Measurements from ENCODE around the gene NAIF1.

NAIF1 gene

GRCh38 chr9:128101690-128102089 is 34.6 kb upstream of the NAIF1 start:
- no peak for DNase-seq

GRCh38 chr9:128101231-128101661 is 34.1 kb upstream of the NAIF1 start:
- DNase-seq = no peak

GRCh38 chr9:128100581-128100980 is 33.5 kb upstream of the NAIF1 start:
- no peak for DNase-seq

- no peak for DNase-seq
Measured at GRCh38 chr9:128099932-128100491, 32.9 kb upstream of the NAIF1 start.

- DNase-seq = no peak
Measured at GRCh38 chr9:128099231-128099931, 32.3 kb upstream of the NAIF1 start.

GRCh38 chr9:128098297-128099230 is 31.4 kb upstream of the NAIF1 start:
- peak; percentile 51 for DNase-seq

GRCh38 chr9:128097543-128098296 is 30.6 kb upstream of the NAIF1 start:
- no peak for DNase-seq

GRCh38 chr9:128096616-128097536 is 29.8 kb upstream of the NAIF1 start:
- DNase-seq = no peak

- DNase-seq = no peak
Measured at GRCh38 chr9:128094950-128095544, 27.9 kb upstream of the NAIF1 start.

GRCh38 chr9:128094166-128094949 is 27.2 kb upstream of the NAIF1 start:
- DNase-seq = peak; percentile 60

- DNase-seq = no peak
Measured at GRCh38 chr9:128093011-128093410, 25.9 kb upstream of the NAIF1 start.

GRCh38 chr9:128092199-128092977 is 25.3 kb upstream of the NAIF1 start:
- DNase-seq = no peak

GRCh38 chr9:128091571-128091970 is 24.5 kb upstream of the NAIF1 start:
- DNase-seq = no peak

GRCh38 chr9:128091144-128091543 is 24.0 kb upstream of the NAIF1 start:
- no peak for DNase-seq

GRCh38 chr9:128089299-128089698 is 22.2 kb upstream of the NAIF1 start:
- DNase-seq = no peak

- no peak for DNase-seq
Measured at GRCh38 chr9:128088253-128088945, 21.3 kb upstream of the NAIF1 start.

- DNase-seq = no peak
Measured at GRCh38 chr9:128087262-128087661, 20.1 kb upstream of the NAIF1 start.

GRCh38 chr9:128085943-128086342 is 18.8 kb upstream of the NAIF1 start:
- DNase-seq = no peak

GRCh38 chr9:128084746-128085145 is 17.6 kb upstream of the NAIF1 start:
- DNase-seq = no peak
